Adrenal gland (tissue), 12 donors: ENCODE results near the gene ZNF594. TPM values are rescaled to one million over a fixed set of nuclear protein-coding genes. Genes with fewer than 3 reads are reported as not detected.
"Not testable (repeated sequence)": the region's sequence is repeated elsewhere in the genome, so short reads cannot be mapped to it uniquely, and the experiment has no call there.

ENCODE experiments used
- DNase-seq, 7 donors: peaks; one replicate each; pipeline ENCODE4 v3.0.0-alpha.2; 2019 to 2020
- H3K27ac ChIP-seq, 5 donors: fragments of 200-600 bp; sonication (generic) in 4 of 5; 1 replicate in 3 of 5; 2 replicates in 2 of 5; pipeline versions ENCODE4 v1.5.1 to v1.8.0; 2016 to 2020; ENCODE audit warnings: mild to moderate bottlenecking in 1 of 5
- H3K27me3 ChIP-seq: fragments of 200-600 bp; 2 replicates; pipeline ENCODE4 v1.8.0; 2021
- H3K36me3 ChIP-seq, 2 donors: fragments of 200-600 bp; replicated peaks in 1 of 2; 1 replicate in 1 of 2; 2 replicates in 1 of 2; pipeline versions ENCODE4 v1.5.1 to v1.8.0; 2018 to 2022
- H3K4me1 ChIP-seq, 2 donors: fragments of 200-600 bp; replicated peaks in 1 of 2; 1 replicate in 1 of 2; 2 replicates in 1 of 2; pipeline versions ENCODE4 v1.5.1 to v1.8.0; 2018 to 2021
- H3K4me3 ChIP-seq, 4 donors: fragments of 200-600 bp; sonication (generic) in 3 of 4; one replicate each; pipeline ENCODE4 v1.5.1; 2016 to 2018
- H3K9me3 ChIP-seq, 3 donors: fragments of 200-600 bp; sonication (generic) in 1 of 3; replicated peaks in 1 of 3; 1 replicate in 2 of 3; 2 replicates in 1 of 3; pipeline versions ENCODE4 v1.5.1 to v1.8.0; 2016 to 2021
- POLR2A ChIP-seq, 2 donors: fragments of 450-650 bp; IDR thresholded peaks; one replicate each; pipeline ENCODE4 v1.6.1; 2017; ENCODE audit warnings: antibody characterized with exemption in 2 of 2, mild to moderate bottlenecking in 2 of 2, moderate library complexity in 1 of 2
- WGBS, 4 donors: extraction: QIAGEN DNeasy Blood & Tissue Kit in 2 of 4; methylation state at CpG; one replicate each; pipeline versions ENCODE4 v1.1.5 to v1.1.7; 2013 to 2017; 5-methylcytosine and 5-hydroxymethylcytosine counted together
- intact Hi-C, 2 donors: fragments of 100-400 bp; cut with DNase I; formaldehyde crosslinking; loops; one replicate each; pipeline versions ENCODE4 v1.14.1 to v1.15.0; 2022 to 2023
- polyA plus RNA-seq, 3 donors: library from polyadenylated mRNA; stranded (reverse); fragments of 200-250 nt in 2 of 3; fragments of 350-450 nt in 1 of 3; fragmentation: Illumina TruSeq in 1 of 3; extraction: RNeasy Lipid Tissue Mini Kit (QIAGEN cat#74804) in 1 of 3; gene quantifications; one replicate each; pipeline ENCODE4 v1.2.3, GENCODE V29; 2013 to 2014
- total RNA-seq, 9 donors: library from RNA; depleted of rRNA in 4 of 9; stranded (reverse); fragments of >200 nt in 4 of 9; fragments of 120-200 nt in 1 of 9; fragmentation: NEBNext Ultra II Directional in 1 of 9; extraction: Animal tissue kit (Norgen Biotek cat#: 25700) in 1 of 9; gene quantifications; one replicate each; pipeline versions ENCODE4 v1.1.0 to v1.2.4, GENCODE V29; 2013 to 2023
- TF ChIP-seq, protein P1 (sequence below), 6 experiments: fragments of 450-650 bp in 4 of 6; fragments of 200-600 bp in 2 of 6; sonication (generic) in 1 of 6; IDR thresholded peaks; 1 replicate in 5 of 6; 2 replicates in 1 of 6; pipeline versions ENCODE4 v1.5.1 to v1.8.0; 2016 to 2021; ENCODE audit warnings: antibody characterized with exemption in 6 of 6, mild to moderate bottlenecking in 2 of 6, moderate library complexity in 1 of 6
- donor health status: healthy with polysubstance abuse.
- donor health status: Bipolar disorder and iron deficiency.
- donor health status: DM: yes; HTN: yes; CAD: no.
- donor health status: DM: no; HTN: no; CAD: no.
- donor health status: DM: no; HTN: no; CAD: no.
- donor health status: DM: yes; HTN: yes; CAD: no.

ZNF594 gene
- total and polyA plus RNA-seq, 12 donors = 0.72 to 16.4 (median 5.2) TPM

GRCh38 chr17:5133311-5133710 lies 58.4 kb downstream of the ZNF594 start:
- H3K27me3 ChIP-seq = no peaks in the 10 kb centered on the region
- no peaks in the 10 kb centered on the region for H3K9me3 ChIP-seq
- TF ChIP-seq POLR2A (IDR thresholded peaks at IDR 0.05) = no peak
- TF ChIP-seq, protein P1, sequence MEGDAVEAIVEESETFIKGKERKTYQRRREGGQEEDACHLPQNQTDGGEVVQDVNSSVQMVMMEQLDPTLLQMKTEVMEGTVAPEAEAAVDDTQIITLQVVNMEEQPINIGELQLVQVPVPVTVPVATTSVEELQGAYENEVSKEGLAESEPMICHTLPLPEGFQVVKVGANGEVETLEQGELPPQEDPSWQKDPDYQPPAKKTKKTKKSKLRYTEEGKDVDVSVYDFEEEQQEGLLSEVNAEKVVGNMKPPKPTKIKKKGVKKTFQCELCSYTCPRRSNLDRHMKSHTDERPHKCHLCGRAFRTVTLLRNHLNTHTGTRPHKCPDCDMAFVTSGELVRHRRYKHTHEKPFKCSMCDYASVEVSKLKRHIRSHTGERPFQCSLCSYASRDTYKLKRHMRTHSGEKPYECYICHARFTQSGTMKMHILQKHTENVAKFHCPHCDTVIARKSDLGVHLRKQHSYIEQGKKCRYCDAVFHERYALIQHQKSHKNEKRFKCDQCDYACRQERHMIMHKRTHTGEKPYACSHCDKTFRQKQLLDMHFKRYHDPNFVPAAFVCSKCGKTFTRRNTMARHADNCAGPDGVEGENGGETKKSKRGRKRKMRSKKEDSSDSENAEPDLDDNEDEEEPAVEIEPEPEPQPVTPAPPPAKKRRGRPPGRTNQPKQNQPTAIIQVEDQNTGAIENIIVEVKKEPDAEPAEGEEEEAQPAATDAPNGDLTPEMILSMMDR (IDR thresholded peaks at IDR 0.05) = no peak
- no peaks in the 10 kb centered on the region for H3K4me1 ChIP-seq
- WGBS, 4 donors = 73 to 89% (median 79%) methylated on average over 6 to 8 of the region's 8 CpGs
- H3K4me3 ChIP-seq = no peak overlapping the region
- no peaks in the 10 kb centered on the region for H3K36me3 ChIP-seq
- intact Hi-C loops = no loop called here
- DNase-seq = no peak
- no peak overlapping the region for H3K27ac ChIP-seq

- intact Hi-C loops, H3K27me3 ChIP-seq, H3K4me1 ChIP-seq, H3K36me3 ChIP-seq, H3K9me3 ChIP-seq, H3K27ac ChIP-seq, H3K4me3 ChIP-seq: not testable (repeated sequence)
- WGBS, 4 donors = 91 to 94% (median 92%) methylated on average over 9 to 15 of the region's 15 CpGs
- peak in 1 of 7 donors; percentile 10 for DNase-seq
Measured at GRCh38 chr17:5132503-5133225, 59.0 kb downstream of the ZNF594 start.

- H3K27ac ChIP-seq, H3K4me1 ChIP-seq, H3K9me3 ChIP-seq, H3K27me3 ChIP-seq, H3K36me3 ChIP-seq, DNase-seq, intact Hi-C loops, H3K4me3 ChIP-seq: not testable (repeated sequence)
- 73 to 90% (median 83%) methylated on average over 11 to 16 of the region's 16 CpGs for WGBS, 4 donors
Measured at GRCh38 chr17:5131799-5132502, 59.7 kb downstream of the ZNF594 start.

DNA sequence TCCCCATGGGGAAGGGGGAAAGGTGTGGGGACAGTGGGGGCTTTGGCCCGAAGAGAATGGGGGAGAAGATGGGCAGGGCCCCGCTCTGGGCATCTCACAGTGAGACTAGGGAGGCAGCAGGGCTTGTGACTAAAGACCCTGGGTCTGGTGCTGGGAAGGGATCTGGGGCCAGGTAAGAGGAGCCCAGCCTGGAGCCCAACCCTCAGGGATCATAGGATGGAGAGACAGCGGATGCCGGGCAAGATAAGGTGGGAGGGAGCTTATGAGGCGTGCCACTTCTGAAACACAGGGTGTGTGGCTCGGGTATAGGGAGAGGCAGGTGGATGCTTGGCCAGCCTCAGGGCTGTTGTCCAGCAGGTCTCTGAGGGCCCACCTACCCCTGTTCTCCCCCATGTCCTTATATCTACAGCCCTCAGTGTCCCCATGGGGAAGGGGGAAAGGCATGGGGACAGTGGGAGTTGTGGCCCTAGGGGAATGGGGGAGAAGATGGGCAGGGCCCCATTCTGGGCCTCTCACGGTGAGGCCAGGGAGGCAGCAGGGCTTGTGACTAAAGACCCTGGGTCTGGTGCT lies 60.4 kb downstream of the ZNF594 start:
- no peak overlapping the region for H3K4me3 ChIP-seq
- TF ChIP-seq, protein P1 (IDR thresholded peaks at IDR 0.05) = no peak
- no peak for TF ChIP-seq POLR2A (IDR thresholded peaks at IDR 0.05)
- no peaks in the 10 kb centered on the region for H3K4me1 ChIP-seq
- H3K27ac ChIP-seq = no peak overlapping the region
- H3K27me3 ChIP-seq = no peaks in the 10 kb centered on the region
- DNase-seq = no peak
- H3K36me3 ChIP-seq = no peaks in the 10 kb centered on the region
- WGBS, 4 donors = 79 to 96% (median 85%) methylated on average over 6 to 7 of the region's 7 CpGs
- intact Hi-C loops = no loop called here
- no peaks in the 10 kb centered on the region for H3K9me3 ChIP-seq

GRCh38 chr17:5130687-5131086 lies 61.0 kb downstream of the ZNF594 start:
- H3K4me3 ChIP-seq, DNase-seq, H3K27ac ChIP-seq, H3K36me3 ChIP-seq, intact Hi-C loops, H3K9me3 ChIP-seq, H3K4me1 ChIP-seq, H3K27me3 ChIP-seq: not testable (repeated sequence)
- WGBS, 4 donors = 86 to 93% (median 89%) methylated on average over 5 of the region's 5 CpGs; no CpG with 5 or more reads in 1 of the 4 donors

GRCh38 chr17:5130261-5130660 lies 61.4 kb downstream of the ZNF594 start:
- H3K27ac ChIP-seq, DNase-seq, H3K9me3 ChIP-seq, intact Hi-C loops, H3K4me1 ChIP-seq, H3K4me3 ChIP-seq, H3K36me3 ChIP-seq, H3K27me3 ChIP-seq: not testable (repeated sequence)
- 78 to 91% (median 87%) methylated on average over 8 to 10 of the region's 10 CpGs for WGBS, 4 donors

- H3K27ac ChIP-seq, H3K9me3 ChIP-seq, H3K27me3 ChIP-seq, intact Hi-C loops, DNase-seq, H3K4me1 ChIP-seq, H3K4me3 ChIP-seq, H3K36me3 ChIP-seq: not testable (repeated sequence)
- WGBS, 4 donors = 80 to 94% (median 86%) methylated on average over 1 to 8 of the region's 8 CpGs
Measured at GRCh38 chr17:5129770-5130169, 61.9 kb downstream of the ZNF594 start.
